NCI-H748 treated with DMSO at 0.1 percent for 48 hours (cell line): ENCODE results near the gene DHX58.
A peak's percentile ranks its signal among the peaks of the same experiment; 100 is the strongest.

Experiments
- DNase-seq: peaks from one replicate; lab custom pipeline; 2025; lab: John Stamatoyannopoulos, UW

DHX58 gene

DNA sequence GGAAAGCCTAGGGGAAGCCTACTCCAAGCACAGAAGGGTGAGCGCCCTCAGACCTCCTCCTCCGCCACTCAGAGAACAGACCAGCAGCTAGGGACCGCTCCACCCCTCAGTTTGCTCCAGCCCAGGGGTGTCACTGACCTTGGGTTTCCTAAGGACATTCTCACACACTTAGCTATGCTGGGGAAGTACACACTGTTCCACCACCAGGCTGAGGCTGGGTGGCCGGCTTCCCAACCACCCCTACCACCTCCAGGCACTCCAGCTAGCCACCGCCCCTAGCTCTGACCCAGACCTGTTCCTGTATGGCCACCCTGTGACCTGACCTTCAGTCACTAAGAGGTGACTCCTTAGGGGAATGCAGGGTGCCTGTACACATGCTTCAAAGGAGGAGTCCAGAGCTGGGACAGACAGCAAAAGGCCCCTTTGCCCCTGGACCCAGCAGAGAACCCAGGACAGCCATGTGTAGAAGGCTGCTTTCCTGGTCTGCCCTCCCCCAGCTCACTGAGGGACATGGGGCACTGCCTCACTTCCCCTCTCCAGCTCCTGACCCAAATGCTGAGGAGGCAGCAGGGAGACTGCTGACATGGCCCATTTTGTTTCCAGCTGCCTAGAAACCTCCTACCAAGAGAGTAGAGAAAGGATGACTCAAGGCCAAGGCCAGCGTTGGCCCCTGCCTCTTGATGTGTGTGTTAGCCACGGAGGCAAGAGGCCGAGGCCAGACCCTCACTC is 16.8 kb upstream of the DHX58 start:
- DNase-seq, result no peak

DNA sequence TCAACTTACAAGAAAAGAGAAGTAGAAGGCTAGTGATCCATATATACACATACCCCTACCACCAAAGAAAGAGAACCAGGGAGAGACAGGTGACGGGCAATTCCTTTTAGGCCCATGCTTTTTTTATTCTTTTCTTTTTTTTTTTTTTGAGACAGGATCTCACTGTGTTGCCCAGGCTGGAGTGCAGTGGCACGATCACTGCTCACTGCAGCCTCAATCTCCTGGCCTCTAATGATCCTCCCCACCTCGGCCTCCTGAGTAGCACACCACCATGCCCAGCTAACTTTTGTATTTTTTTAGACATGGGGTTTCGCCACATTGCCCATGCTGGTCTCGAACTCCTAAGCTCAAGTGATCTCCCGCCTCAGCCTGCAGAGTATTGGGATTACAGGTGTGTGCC is 14.9 kb upstream of the DHX58 start:
- no peak for DNase-seq

DNA sequence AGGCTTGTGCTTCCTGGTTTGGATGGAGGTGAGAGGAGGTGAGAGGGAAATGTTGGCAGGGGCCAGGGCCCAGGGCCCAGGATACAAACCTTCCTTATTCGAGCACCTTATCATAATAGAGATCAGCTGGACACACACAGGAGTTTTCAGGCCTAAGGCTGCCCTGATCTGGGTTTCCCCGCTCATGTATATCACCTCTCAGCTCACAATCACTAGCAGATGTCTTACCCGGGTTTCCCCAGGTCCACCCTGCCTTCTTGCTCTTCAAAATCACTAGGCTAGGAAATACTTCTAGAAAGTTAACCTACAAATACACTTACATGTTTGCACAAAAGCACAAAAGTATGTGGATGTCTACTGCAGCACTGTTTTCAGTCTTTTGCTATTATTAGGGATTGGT is 14.3 kb upstream of the DHX58 start:
- DNase-seq, result no peak

DNA sequence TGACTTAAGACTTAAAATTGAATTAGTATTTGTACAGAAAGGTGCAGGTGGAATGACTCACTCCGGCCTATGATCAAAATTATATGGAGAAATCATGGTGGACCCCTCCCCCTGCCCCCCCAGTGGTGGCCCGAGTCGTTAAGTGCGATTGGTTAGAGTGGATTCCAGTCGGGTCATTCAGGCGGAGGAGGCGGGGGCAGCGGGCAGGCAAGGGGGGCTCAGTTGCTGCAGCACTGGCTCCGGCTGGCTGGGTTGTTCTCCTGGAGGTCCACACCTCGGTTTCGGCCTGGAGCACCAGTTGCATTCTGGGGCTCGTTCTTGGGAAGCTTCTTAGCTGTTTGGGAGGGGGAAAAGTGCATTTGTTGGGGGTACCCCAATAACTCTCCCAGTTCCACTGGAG is 13.1 kb upstream of the DHX58 start:
- no peak for DNase-seq

DNA sequence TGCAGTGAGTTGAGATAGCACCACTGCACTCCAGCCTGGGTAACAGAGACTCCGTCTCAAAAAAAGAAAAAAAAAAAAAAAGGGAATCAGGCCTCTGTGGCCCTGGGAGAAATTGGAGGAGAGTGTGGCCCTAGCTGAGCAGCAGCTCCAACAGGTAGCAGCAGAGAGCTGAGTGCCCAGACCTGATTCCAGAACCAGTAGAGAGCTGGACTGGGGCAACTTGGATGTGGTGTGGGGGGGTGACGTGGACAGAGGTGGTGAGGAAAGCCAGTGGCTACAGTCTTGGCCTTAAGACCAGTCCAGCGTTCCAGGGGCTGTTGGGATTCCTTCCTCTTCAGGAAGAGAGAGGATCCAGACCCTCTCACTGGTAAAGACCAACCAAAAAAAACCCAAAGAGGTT is 11.7 kb upstream of the DHX58 start:
- no peak for DNase-seq

DNA sequence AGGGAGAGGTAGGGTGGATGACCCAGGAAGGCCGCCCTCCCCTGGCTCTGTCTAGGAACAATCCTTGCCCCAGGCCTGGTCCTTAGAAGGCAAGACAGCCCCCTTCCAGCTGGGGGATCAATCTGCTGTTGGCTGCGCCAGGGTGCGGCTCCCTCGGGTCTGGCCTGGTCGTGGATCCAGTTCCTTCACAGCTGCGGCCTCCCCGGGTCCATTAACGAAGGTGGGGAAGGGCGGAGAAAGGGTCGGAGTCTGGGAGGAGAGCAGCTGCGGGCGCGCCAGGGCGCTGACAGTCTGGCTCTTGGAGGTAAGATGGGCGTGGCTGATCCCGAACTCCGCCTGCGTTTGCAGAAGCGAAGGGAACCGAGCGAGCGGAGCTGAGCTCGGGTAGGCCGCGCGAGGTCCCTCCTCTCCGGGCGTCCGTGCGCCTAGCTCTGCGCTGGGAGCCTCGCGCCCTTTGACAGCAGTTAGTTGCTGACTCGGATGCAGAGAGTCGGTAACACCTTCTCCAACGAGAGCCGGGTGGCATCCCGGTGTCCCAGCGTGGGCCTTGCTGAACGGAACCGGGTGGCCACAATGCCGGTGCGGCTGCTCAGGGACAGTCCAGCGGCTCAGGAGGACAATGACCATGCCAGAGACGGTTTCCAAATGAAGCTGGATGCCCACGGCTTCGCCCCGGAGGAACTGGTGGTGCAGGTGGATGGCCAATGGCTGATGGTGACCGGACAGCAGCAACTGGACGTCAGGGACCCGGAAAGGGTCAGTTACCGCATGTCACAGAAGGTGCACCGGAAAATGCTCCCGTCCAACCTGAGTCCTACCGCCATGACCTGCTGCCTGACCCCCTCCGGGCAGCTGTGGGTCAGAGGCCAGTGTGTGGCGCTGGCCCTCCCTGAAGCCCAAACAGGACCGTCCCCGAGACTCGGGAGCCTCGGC is 10.1 kb upstream of the DHX58 start, which contains the start of gene HSPB9:
TSS of gene HSPB9 (plus strand) at position 434 of the 933 bp plus-strand sequence. CDS start at position 481, 47 bp downstream.
- DNase-seq, result peak; percentile 45

DNA sequence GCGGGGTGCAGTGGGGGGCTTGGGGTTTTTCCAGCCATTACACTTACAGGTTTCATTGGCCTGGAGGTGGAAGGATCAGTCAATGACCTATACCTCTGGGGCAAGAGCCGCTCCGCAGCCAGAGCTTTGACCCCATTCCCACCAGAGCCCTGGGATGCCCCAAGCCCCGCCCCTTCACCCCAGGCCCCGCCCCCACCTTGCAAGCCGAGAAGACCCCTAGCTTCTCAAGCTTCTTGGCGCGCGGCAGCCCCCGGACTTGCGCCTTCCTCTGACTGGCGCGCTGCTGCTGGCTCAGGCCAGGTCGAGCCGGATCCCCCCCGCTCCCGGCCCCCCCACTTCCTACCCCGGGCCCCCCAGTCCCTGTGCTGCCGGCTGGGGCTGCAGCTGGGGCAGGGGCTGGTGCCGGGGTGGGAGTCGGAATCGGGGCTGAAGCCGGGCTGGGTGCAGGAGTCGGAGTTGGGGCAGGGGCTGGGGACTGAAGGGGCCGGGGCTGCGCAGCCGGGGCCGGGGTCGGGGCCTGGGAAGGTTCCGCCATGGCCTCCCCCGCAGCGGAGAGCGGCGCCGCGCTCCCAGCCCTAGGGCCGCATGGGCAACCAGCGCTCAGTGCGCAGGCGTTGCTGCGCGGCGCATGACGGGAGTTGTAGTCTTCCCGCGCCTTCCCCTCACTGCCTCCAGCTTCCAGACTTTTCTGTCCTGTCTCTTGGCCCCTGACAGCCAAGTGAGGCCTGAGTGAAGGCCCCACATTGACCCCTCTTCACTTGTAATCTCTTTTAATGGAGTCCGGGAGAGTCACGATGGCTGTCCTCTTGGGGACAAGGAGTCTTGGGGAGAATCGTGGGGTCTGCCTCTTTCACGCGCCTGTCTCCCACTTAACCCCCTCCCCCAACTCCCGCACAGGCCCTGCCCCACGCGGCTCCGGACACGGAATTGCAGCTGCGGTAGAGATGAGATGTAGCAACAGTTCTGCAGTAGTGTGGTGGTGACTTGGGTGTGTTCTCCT is 8.6 kb upstream of the DHX58 start, which contains the start of gene KAT2A:
TSS of gene KAT2A (minus strand) at position 598 of the 1,000 bp plus-strand sequence. CDS start at position 535, 63 bp downstream.
- peak; percentile 25 for DNase-seq

DNA sequence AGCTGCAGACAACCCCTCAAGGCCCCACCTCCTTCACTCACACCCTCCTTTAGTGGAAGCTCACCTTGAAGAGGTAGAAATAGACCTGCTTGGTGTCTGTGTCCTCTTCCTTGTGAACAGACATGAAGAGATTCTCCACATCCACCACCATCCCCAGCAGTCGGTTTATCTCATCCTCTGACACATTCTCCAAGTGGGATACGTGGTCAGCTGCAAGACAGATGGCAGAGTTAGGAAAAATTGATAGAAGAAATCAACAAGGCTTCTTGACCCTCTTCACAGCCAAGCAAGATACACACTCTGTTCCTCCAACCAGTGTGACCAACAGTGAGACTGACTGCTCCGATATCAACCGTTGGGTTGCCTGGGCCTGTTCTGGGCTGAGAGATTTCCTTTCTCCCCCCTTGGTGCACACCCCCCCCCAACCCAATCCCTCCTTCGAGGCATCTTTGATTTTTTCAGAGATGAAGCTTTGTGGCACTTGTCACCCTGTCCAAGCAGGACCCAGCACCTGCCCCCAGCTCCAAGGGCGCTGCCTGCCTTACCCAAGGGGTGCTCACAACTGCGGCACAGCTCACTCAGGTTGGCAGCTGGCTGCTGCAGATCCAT is 7.8 kb upstream of the DHX58 start:
- DNase-seq, result no peak

DNA sequence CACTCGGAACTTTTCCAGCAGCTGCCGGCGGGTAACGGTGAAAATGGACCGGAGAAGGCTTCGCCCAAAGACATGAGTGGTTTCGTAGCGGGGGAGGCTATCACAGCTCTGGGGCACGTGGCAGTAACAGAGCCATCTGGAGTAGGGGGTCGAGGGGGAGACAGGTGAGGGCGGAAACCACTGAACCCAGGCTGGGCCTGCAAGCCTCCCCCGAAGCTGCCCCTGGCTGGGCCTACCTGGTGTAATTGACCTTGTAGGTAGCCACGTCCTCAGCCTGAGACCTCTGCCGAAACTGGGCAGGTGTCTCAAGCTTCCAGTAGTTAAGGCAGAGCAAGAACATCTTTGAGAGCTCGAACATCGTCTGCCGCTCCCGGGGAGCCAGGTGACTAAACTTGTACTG is 6.8 kb upstream of the DHX58 start:
- DNase-seq, result no peak

DNA sequence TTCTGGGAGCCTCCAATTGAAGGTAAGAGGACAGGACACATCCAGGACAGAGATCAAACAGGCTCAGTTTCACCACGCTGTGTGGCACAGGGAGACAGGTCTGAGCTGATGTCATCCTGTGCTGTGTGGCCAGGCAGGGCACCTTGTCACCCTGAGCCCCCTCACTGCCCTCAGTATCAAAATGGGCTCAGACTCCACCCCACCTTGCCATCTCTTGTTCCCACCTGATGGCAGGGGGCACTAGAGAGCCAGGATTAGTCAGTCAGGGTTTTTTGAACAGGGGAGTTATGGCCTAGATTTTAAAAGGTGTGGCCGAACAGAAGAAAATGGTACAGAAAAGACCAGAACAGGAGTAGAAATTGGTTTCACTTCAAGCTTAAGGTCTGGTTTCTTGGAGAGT is 6.0 kb upstream of the DHX58 start:
- DNase-seq, result peak; percentile 4

DNA sequence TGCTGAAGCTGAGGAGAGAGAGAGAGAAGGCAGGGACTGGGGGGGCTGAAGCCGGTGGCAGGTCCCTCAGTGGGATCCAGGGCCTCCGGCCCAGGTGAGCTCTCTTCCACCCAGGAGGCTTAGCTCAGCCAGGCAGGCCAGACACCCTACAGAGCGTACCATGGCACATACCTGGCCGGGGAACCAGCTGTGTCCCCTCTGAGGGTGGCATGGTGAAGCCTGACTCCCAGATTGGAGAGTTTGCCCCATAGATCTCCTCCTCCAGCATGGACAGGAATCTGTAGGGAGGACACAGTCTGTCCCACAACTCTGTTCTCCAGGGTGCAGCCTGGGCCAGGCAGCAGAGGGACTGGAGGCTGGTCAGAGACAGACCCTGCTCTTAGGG is 5.6 kb upstream of the DHX58 start:
- no peak for DNase-seq

DNA sequence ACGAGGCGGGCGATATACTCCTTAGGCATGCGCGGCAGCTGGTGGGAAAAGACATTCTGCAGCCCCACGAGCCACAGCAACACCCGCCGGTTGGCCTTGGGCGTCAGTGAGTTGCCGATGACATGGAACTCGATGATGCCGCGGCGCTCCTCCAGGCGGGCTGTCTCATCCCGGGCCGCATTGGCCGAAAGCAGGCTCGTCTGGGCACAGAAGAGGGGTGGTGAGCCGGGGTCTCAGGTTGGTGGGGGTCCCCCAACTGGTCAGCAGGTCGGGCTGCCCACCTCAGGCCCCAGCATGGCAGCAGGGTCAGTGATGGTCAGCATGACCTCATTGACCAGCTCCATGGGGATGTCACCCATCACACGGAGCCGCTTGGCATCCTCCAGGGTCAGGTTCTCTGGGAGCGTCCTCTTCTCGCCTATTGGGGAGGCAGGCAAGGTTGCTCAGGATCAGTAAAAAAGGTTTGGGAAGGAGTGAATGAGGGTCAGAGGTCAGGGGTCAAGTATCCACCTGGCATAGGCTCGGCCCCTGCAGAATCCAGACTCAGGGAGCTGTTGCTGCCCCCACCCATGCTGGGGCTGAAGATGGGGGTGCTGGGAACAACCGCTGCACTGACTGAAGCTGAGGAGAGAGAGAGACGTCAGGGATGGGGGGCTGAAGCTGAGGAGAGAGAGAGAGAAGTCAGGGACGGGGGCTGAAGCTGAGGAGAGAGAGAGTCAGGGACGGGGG is 5.0 kb upstream of the DHX58 start:
- no peak for DNase-seq

DNA sequence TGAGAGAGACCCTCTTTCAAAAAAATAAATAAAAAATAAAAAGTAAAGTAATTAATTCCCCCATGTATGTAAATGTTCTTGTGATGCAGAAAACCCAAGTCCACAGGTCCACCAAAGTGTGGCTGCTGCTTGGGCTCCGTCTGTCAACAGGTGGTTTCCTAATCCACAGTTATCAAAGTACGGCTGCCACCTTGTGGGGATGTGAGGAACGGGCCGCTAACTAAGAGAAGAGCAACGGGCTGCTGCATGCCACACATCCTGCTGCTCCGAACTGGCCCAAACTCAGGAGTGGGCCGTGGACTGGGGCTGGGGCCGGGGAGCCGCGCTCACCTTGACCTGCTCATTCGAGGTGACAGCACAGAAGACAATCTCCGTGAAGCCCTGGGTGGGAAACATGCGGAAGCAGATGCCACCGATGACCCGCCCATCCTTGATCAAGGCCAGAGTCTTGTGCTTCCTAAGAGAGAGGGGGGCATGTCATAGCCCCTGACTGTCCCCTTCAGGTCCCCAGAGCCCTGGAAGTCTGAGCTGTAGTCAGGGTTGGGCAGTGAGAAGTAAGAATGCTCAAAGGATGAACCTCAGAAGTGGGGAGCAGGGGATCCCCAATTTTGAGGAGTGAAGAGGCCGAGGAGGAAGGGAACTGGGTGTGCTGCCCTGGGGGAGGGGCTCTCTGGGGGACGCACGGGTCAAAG is 4.3 kb upstream of the DHX58 start:
- peak; percentile 61 for DNase-seq

DNA sequence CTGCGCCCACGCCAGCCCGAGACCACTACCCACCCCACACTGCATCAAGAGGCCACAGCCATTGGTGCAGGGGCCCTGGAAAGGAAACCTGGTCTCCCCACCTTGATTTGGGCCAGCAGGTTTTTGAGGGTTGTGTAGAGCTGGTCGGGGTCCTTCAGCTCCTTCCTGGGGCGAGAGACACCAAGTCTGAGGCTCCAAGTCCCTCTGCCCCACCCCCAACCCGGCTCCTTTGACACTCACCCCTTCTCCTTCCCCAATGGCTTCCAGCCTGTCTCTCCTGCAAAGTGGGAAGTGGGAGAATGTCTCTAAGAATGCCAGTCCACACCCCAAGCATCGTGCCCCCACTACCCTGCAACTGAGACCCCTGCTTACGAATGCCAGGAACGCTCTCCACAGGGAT is 1.6 kb upstream of the DHX58 start:
- DNase-seq, result no peak

DNA sequence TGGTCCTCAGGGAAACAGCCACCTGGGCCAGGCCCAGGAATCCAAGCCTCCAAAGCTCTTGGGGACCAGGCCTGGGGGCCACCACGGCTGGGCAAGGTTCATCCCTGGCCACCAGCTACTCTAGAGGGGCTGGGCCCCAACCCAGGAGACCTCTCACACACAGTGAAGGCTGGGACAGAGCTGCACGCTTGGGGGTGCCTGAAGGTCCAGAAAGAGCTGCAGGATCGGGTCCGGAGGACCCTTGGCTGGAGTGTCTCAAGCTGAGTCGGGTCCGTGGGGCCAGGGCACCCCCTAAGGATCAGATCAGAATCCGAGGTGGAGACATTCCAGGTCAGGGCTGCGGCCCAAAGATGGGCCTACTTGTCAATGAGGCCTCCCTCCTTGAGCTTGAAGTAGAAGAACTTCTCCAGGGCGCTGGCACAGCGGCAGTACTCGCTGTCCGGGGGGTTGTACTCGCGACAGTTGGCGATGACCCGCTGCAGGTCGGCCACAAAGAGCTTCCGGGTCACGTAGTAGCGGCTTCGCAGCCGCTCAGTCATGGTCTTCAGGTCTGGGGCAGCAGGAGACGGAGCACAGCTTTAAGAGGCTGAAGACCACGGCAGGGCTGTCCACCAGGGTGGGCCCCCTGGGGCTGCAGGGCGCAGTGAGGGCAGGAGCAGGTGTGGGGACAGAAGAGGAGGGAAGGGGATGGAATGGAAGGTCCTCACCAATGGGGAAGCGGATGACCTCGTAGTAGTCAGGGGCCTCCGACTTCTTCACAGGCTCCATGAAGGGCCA is 967 bp upstream of the DHX58 start:
- DNase-seq, result no peak

DNA sequence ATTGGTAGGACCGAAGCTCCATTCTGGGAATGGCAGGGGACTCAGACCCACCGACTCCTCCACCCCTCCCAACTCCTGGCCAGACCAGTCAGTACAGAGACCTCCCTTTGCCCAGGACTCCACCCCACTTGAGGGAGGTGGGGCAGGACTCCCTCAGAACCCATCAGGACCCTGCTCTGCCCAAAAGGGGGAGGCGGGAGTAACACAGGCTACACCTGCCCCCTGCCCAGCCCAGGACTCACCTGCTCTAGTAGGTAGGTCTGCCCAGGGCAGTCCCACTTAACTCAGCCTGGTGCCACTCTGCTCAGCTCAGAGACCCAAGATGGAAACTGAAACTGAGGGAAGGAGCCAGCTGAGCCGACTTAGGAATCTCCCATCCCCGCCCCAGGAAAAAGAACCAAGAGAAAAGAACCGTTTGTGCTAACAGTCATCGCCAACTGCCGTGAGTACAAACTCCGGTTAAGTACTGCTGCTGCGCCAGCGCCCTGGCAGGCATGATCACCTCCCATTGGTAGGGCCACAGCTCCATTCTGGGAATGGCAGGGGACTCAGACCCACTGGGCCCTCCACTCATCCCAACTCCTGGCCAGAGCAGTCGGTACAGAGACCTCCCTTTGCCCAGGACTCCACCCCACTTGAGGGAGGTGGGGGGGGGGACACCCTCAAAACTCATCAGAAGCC is 503 bp downstream of the DHX58 start:
- DNase-seq, result no peak

DNA sequence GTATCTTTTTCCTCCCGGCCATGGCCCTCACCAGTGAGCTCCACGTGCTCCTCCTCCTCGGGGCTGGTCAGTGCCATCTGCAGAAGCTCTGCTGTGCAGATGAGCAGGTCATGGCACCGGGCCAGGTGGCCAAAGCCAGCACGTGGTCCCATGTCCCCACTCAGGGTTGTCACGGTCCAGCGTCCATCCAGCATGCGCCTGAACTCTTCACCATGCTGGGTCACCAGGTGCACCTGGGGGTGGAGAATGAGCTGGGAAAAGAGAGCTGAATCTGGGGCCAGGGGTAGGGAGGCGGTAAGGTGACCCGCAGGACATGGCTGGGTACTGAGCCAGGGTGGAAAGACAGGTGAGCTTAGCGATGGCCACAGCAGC is 1.3 kb downstream of the DHX58 start:
- no peak for DNase-seq

DNA sequence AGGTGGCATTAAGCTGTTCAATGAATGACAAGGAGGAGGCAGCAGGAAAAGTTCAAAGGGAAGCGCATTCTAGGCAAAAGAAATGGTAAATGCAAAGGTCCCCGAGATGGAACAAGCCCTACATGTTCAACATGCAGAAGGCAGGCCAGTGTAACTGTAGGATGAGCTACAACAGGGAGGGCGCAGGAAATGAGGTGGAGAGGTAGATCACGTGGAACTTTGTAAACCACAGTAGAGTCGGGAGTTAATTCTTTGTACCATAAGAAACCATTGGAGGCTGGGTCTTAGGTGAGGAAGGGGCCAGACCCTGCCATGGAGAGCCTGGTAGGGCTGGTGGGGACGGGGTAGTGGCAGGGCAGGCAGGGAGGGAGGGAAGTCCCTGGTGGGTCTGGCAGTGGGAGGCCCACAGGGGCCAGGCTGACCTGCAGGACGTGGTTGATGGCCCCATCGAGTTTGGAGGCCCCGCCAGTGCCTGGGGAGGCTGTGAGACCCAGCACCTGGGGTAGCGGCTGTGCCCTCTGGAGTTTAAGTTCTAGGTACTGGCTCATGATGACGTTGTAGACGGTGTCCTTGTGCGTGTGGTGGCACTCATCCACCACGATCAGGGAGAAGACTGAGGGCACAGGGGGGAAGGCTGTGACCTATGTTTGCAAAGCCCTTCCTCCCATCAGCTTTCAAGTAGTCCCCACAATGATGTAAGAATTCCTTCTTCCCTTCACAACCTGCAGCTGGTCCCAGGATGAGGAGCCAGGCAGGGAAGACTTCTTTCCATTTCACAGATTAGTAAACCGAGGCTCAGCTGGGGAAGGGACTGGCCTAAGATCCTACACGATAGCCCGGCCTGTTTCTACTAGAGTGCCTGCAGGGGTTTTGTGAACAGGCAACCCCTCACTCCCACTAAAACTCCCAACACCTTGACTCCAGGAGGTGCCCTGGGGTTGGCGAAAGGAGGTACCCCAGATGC is 1.9 kb downstream of the DHX58 start:
- DNase-seq, result no peak
